ENCODE measurements around the gene RPL11.
A peak's percentile ranks its signal among the peaks of the same experiment; 100 is the strongest.
"Not testable (repeated sequence)": the region's sequence is repeated elsewhere in the genome, so short reads cannot be mapped to it uniquely, and the experiment has no call there.

Gene RPL11

GRCh38 chr1:23732363-23733224 is 41.0 kb downstream of the RPL11 start:
- no peak for DNase-seq (ENCODE audit: low read depth in 2 of 2)

- DNase-seq (ENCODE audit: low read depth in 2 of 2) = not testable (repeated sequence)
These were observed 41.7 kb downstream of the RPL11 start for GRCh38 chr1:23733281-23733680.

GRCh38 chr1:23736437-23737134 is 45.0 kb downstream of the RPL11 start:
- DNase-seq (ENCODE audit: low read depth in 2 of 2) = no peak

GRCh38 chr1:23741609-23742008 is 50.0 kb downstream of the RPL11 start:
- no peak for DNase-seq (ENCODE audit: low read depth in 2 of 2)

GRCh38 chr1:23742670-23743286 is 51.2 kb downstream of the RPL11 start:
- DNase-seq (ENCODE audit: low read depth in 2 of 2) = no peak

- peak; percentile 51 to 57 for DNase-seq (ENCODE audit: low read depth in 2 of 2)
These were observed 51.9 kb downstream of the RPL11 start, which contains the start of gene ELOA for GRCh38 chr1:23743287-23744152. TSS of gene ELOA (plus strand) at chr1:23743471. CDS start at chr1:23743504, 33 bp downstream.

- DNase-seq (ENCODE audit: low read depth in 2 of 2) = no peak
These were observed 53.9 kb downstream of the RPL11 start for GRCh38 chr1:23745515-23745914.
